ENCODE data around the gene TOP1. TPM values are rescaled to one million over a fixed set of nuclear protein-coding genes. Genes with fewer than 3 reads are reported as not detected.

TOP1 gene
- total and polyA plus RNA-seq, 4 donors, result 39.7 to 62.7 (median 51.7) TPM

- Histone ChIP-seq H3K36me3 (ENCODE audit: control insufficient read depth in 4 of 4, insufficient read depth in 4 of 4, low read length in 4 of 4) (no peaks in the 10 kb centered on the region), H3K27ac (ENCODE audit: low read depth in 1 of 2, low read length in 1 of 2) (peak overlapping the region; percentile 41 to 84), H3K9me3 (ENCODE audit: control insufficient read depth in 4 of 4, insufficient read depth in 3 of 4, low read length in 3 of 4) (peaks cover 0 to 2% (median 0%) of the 10 kb centered on the region in 4 donors), H3K4me1 (ENCODE audit: control insufficient read depth in 5 of 5, insufficient read depth in 5 of 5, low read length in 5 of 5) (peaks cover 9 to 33% (median 16%) of the 10 kb centered on the region in 5 donors), H3K27me3 (ENCODE audit: control insufficient read depth in 3 of 3, insufficient read depth in 3 of 3, low read length in 2 of 3) (no peaks in the 10 kb centered on the region), H3K4me3 (peak overlapping the region; percentile 11), H3K9ac (ENCODE audit: insufficient read depth in 1 of 2, low read length in 2 of 2) (no peak overlapping the region)
- WGBS, 2 donors, result 62 to 67% methylated on average over 8 of the region's 8 CpGs
- no peak for TF ChIP-seq CTCF (IDR thresholded peaks at IDR 0.05; ENCODE audit: control extremely low read depth, extremely low read depth)
- no peak for DNase-seq
- ATAC-seq (ENCODE audit: insufficient read depth, low FRiP score), result no peak
These were observed 23.9 kb upstream of the TOP1 start for GRCh38 chr20:41004531-41005360.

GRCh38 chr20:41005361-41005729 lies 23.3 kb upstream of the TOP1 start:
- peak overlapping the region; percentile 41 to 84 for H3K27ac ChIP-seq (ENCODE audit: low read depth in 1 of 2, low read length in 1 of 2)
- ATAC-seq (ENCODE audit: insufficient read depth, low FRiP score), result no peak
- DNase-seq, result peak; percentile 86 to 96 (median 95)
- no peaks in the 10 kb centered on the region for H3K36me3 ChIP-seq (ENCODE audit: control insufficient read depth in 4 of 4, insufficient read depth in 4 of 4, low read length in 4 of 4)
- TF ChIP-seq CTCF (IDR thresholded peaks at IDR 0.05; ENCODE audit: control extremely low read depth, extremely low read depth), result no peak
- H3K4me3 ChIP-seq, result peak overlapping the region; percentile 11
- peaks cover 0 to 2% (median 0%) of the 10 kb centered on the region in 4 donors for H3K9me3 ChIP-seq (ENCODE audit: control insufficient read depth in 4 of 4, insufficient read depth in 3 of 4, low read length in 3 of 4)
- H3K27me3 ChIP-seq (ENCODE audit: control insufficient read depth in 3 of 3, insufficient read depth in 3 of 3, low read length in 2 of 3), result no peaks in the 10 kb centered on the region
- H3K9ac ChIP-seq (ENCODE audit: insufficient read depth in 1 of 2, low read length in 2 of 2), result no peak overlapping the region
- H3K4me1 ChIP-seq (ENCODE audit: control insufficient read depth in 5 of 5, insufficient read depth in 5 of 5, low read length in 5 of 5), result peaks cover 9 to 33% (median 16%) of the 10 kb centered on the region in 5 donors
- 14 to 21% methylated on average over 4 of the region's 4 CpGs for WGBS, 2 donors

- Histone ChIP-seq H3K9me3 (ENCODE audit: control insufficient read depth in 4 of 4, insufficient read depth in 3 of 4, low read length in 3 of 4) (peaks cover 0 to 2% (median 0%) of the 10 kb centered on the region in 4 donors), H3K36me3 (ENCODE audit: control insufficient read depth in 4 of 4, insufficient read depth in 4 of 4, low read length in 4 of 4) (no peaks in the 10 kb centered on the region), H3K4me1 (ENCODE audit: control insufficient read depth in 5 of 5, insufficient read depth in 5 of 5, low read length in 5 of 5) (peaks cover 9 to 37% (median 16%) of the 10 kb centered on the region in 5 donors), H3K27me3 (ENCODE audit: control insufficient read depth in 3 of 3, insufficient read depth in 3 of 3, low read length in 2 of 3) (no peaks in the 10 kb centered on the region), H3K9ac (ENCODE audit: insufficient read depth in 1 of 2, low read length in 2 of 2) (no peak overlapping the region), H3K4me3 (no peak overlapping the region), H3K27ac (ENCODE audit: low read depth in 1 of 2, low read length in 1 of 2) (peak overlapping the region in 1 of 2 donors; percentile 83)
- WGBS, 2 donors, result 93 to 94% methylated on average over 13 of the region's 13 CpGs
- no peak for DNase-seq
- ATAC-seq (ENCODE audit: insufficient read depth, low FRiP score), result no peak
- TF ChIP-seq CTCF (IDR thresholded peaks at IDR 0.05; ENCODE audit: control extremely low read depth, extremely low read depth), result no peak
These were observed 22.3 kb upstream of the TOP1 start for GRCh38 chr20:41006126-41006935.

All from lung (tissue), 12 donors.